ES-I3 (cell line): ENCODE data around the gene ATP8B2.
A peak's percentile ranks its signal among the peaks of the same experiment; 100 is the strongest.
"Not testable (repeated sequence)": the region's sequence is repeated elsewhere in the genome, so short reads cannot be mapped to it uniquely, and the experiment has no call there.

ENCODE experiments used
- H3K36me3 ChIP-seq: 2 replicates; pipeline ENCODE4 v1.6.1; 2013; ENCODE audit warnings: mild to moderate bottlenecking, low read length, control low read depth, moderate library complexity; ENCODE audit not compliant: insufficient read depth
- H3K4me1 ChIP-seq: 2 replicates; pipeline ENCODE4 v1.6.1; 2013; ENCODE audit warnings: mild to moderate bottlenecking, control low read depth, low read length; ENCODE audit not compliant: insufficient read depth
- H3K9ac ChIP-seq: 2 replicates; pipeline ENCODE4 v1.6.1; 2013; ENCODE audit warnings: low read depth, mild to moderate bottlenecking, low read length, moderate library complexity
- H3K9me3 ChIP-seq: 2 replicates; pipeline ENCODE4 v1.6.1; 2013; ENCODE audit warnings: mild to moderate bottlenecking, low read length, moderate library complexity; ENCODE audit not compliant: control insufficient read depth, insufficient read depth

ATP8B2 gene

GRCh38 chr1:154312229-154313065 is 12.9 kb upstream of the ATP8B2 start:
- not testable (repeated sequence) for H3K36me3 ChIP-seq, H3K4me1 ChIP-seq, H3K9ac ChIP-seq, H3K9me3 ChIP-seq

GRCh38 chr1:154313066-154313356 is 12.3 kb upstream of the ATP8B2 start:
- Histone ChIP-seq H3K9me3 (peaks cover 7% of the 10 kb centered on the region), H3K9ac (no peak overlapping the region), H3K4me1 (no peaks in the 10 kb centered on the region), H3K36me3 (no peaks in the 10 kb centered on the region)

- H3K9ac ChIP-seq, H3K4me1 ChIP-seq, H3K9me3 ChIP-seq, H3K36me3 ChIP-seq: not testable (repeated sequence)
Measured at GRCh38 chr1:154314226-154314625, 11.1 kb upstream of the ATP8B2 start.

- peaks cover 7% of the 10 kb centered on the region for H3K9me3 ChIP-seq
- H3K4me1 ChIP-seq, result no peaks in the 10 kb centered on the region
- no peak overlapping the region for H3K9ac ChIP-seq
- no peaks in the 10 kb centered on the region; the same call in 1 of the 2 replicates for H3K36me3 ChIP-seq
Measured at GRCh38 chr1:154316704-154317103, 8.6 kb upstream of the ATP8B2 start.

- Histone ChIP-seq H3K36me3 (no peaks in the 10 kb centered on the region; the same call in 1 of the 2 replicates), H3K9ac (no peak overlapping the region), H3K9me3 (peaks cover 7% of the 10 kb centered on the region), H3K4me1 (no peaks in the 10 kb centered on the region)
Measured at GRCh38 chr1:154318386-154318785, 6.9 kb upstream of the ATP8B2 start.

GRCh38 chr1:154320882-154321608 is 4.3 kb upstream of the ATP8B2 start, which contains the start of gene AQP10:
TSS of gene AQP10 (plus strand) at chr1:154321093. CDS start at chr1:154321156, 63 bp downstream.
- Histone ChIP-seq H3K9ac (no peak within 1 kb of the TSS), H3K4me1 (no peaks in the 10 kb centered on the region), H3K9me3 (peaks cover 7% of the 10 kb centered on the region), H3K36me3 (no peaks in the 10 kb centered on the region; the same call in 1 of the 2 replicates)

- not testable (repeated sequence) for H3K9me3 ChIP-seq, H3K36me3 ChIP-seq, H3K9ac ChIP-seq, H3K4me1 ChIP-seq
Measured at GRCh38 chr1:154321609-154321934, 3.8 kb upstream of the ATP8B2 start.

GRCh38 chr1:154323493-154323892 is 1.8 kb upstream of the ATP8B2 start:
- H3K9me3 ChIP-seq, result no peaks in the 10 kb centered on the region
- peaks cover 17% of the 10 kb centered on the region for H3K4me1 ChIP-seq
- H3K36me3 ChIP-seq, result no peaks in the 10 kb centered on the region
- no peak overlapping the region for H3K9ac ChIP-seq

GRCh38 chr1:154324241-154324640 is 1.1 kb upstream of the ATP8B2 start:
- Histone ChIP-seq H3K9me3 (no peaks in the 10 kb centered on the region), H3K9ac (peak overlapping the region; percentile 82; the same call in 1 of the 2 replicates), H3K4me1 (peaks cover 18% of the 10 kb centered on the region), H3K36me3 (no peaks in the 10 kb centered on the region)

GRCh38 chr1:154325583-154326545 is 539 bp downstream of the ATP8B2 start:
- Histone ChIP-seq H3K9ac (peak overlapping the region; percentile 53), H3K4me1 (peaks cover 26% of the 10 kb centered on the region), H3K9me3 (no peaks in the 10 kb centered on the region), H3K36me3 (no peaks in the 10 kb centered on the region; the same call in 1 of the 2 replicates)

- peaks cover 26% of the 10 kb centered on the region for H3K4me1 ChIP-seq
- H3K9me3 ChIP-seq, result no peaks in the 10 kb centered on the region
- no peaks in the 10 kb centered on the region; the same call in 1 of the 2 replicates for H3K36me3 ChIP-seq
- H3K9ac ChIP-seq, result peak overlapping the region; percentile 53; the same call in 1 of the 2 replicates
Measured at GRCh38 chr1:154326546-154327465, 1.5 kb downstream of the ATP8B2 start.

- no peaks in the 10 kb centered on the region for H3K9me3 ChIP-seq
- H3K9ac ChIP-seq, result peak overlapping the region; percentile 48; the same call in 1 of the 2 replicates
- peaks cover 26% of the 10 kb centered on the region for H3K4me1 ChIP-seq
- no peaks in the 10 kb centered on the region; the same call in 1 of the 2 replicates for H3K36me3 ChIP-seq
Measured at GRCh38 chr1:154327466-154328317, 2.4 kb downstream of the ATP8B2 start.
